ENCODE data around the gene LYSET.

Gene LYSET

GRCh38 chr14:93186466-93186865 is 1.3 kb downstream of the LYSET start:
- Mint-ChIP-seq H3K36me3 (ENCODE audit: low read depth) (peaks cover 25% of the 10 kb centered on the region), H3K4me3 (peak overlapping the region; percentile 58), H3K27me3 (ENCODE audit: low read depth) (no peaks in the 10 kb centered on the region), H3K4me1 (ENCODE audit: low read depth) (peaks cover 30% of the 10 kb centered on the region), H3K27ac (no peak overlapping the region), H3K9me3 (no peaks in the 10 kb centered on the region)
- DNase-seq (ENCODE audit: low spot score) = no peak

- no peak for DNase-seq (ENCODE audit: low spot score)
- no peak overlapping the region for H3K27ac Mint-ChIP-seq
- H3K9me3 Mint-ChIP-seq = no peaks in the 10 kb centered on the region
- peaks cover 21% of the 10 kb centered on the region for H3K36me3 Mint-ChIP-seq (ENCODE audit: low read depth)
- H3K27me3 Mint-ChIP-seq (ENCODE audit: low read depth) = no peaks in the 10 kb centered on the region
- H3K4me1 Mint-ChIP-seq (ENCODE audit: low read depth) = peaks cover 29% of the 10 kb centered on the region
- no peak overlapping the region for H3K4me3 Mint-ChIP-seq
Observed at GRCh38 chr14:93186956-93187355, 1.8 kb downstream of the LYSET start.

- Mint-ChIP-seq H3K36me3 (ENCODE audit: low read depth) (peaks cover 5% of the 10 kb centered on the region), H3K4me1 (ENCODE audit: low read depth) (no peaks in the 10 kb centered on the region), H3K9me3 (no peaks in the 10 kb centered on the region), H3K27me3 (ENCODE audit: low read depth) (no peaks in the 10 kb centered on the region), H3K4me3 (no peak overlapping the region), H3K27ac (no peak overlapping the region)
- DNase-seq (ENCODE audit: low spot score) = no peak
Observed at GRCh38 chr14:93195316-93195999, 10.3 kb downstream of the LYSET start.

GRCh38 chr14:93199031-93199430 is 13.9 kb downstream of the LYSET start:
- DNase-seq (ENCODE audit: low spot score) = no peak
- no peaks in the 10 kb centered on the region for H3K27me3 Mint-ChIP-seq (ENCODE audit: low read depth)
- no peaks in the 10 kb centered on the region for H3K9me3 Mint-ChIP-seq
- peaks cover 3% of the 10 kb centered on the region for H3K4me1 Mint-ChIP-seq (ENCODE audit: low read depth)
- H3K4me3 Mint-ChIP-seq = no peak overlapping the region
- no peak overlapping the region for H3K27ac Mint-ChIP-seq
- peaks cover 8% of the 10 kb centered on the region for H3K36me3 Mint-ChIP-seq (ENCODE audit: low read depth)

GRCh38 chr14:93200553-93200952 is 15.4 kb downstream of the LYSET start:
- no peak for DNase-seq (ENCODE audit: low spot score)
- Mint-ChIP-seq H3K4me1 (ENCODE audit: low read depth) (peaks cover 15% of the 10 kb centered on the region), H3K36me3 (ENCODE audit: low read depth) (peaks cover 15% of the 10 kb centered on the region), H3K27me3 (ENCODE audit: low read depth) (no peaks in the 10 kb centered on the region), H3K27ac (no peak overlapping the region), H3K4me3 (no peak overlapping the region), H3K9me3 (no peaks in the 10 kb centered on the region)

GRCh38 chr14:93201155-93201704 is 16.1 kb downstream of the LYSET start:
- H3K36me3 Mint-ChIP-seq (ENCODE audit: low read depth) = peaks cover 17% of the 10 kb centered on the region
- no peak overlapping the region for H3K27ac Mint-ChIP-seq
- no peak for DNase-seq (ENCODE audit: low spot score)
- H3K9me3 Mint-ChIP-seq = no peaks in the 10 kb centered on the region
- H3K4me3 Mint-ChIP-seq = no peak overlapping the region
- peaks cover 21% of the 10 kb centered on the region for H3K4me1 Mint-ChIP-seq (ENCODE audit: low read depth)
- no peaks in the 10 kb centered on the region for H3K27me3 Mint-ChIP-seq (ENCODE audit: low read depth)

- DNase-seq (ENCODE audit: low spot score) = peak; percentile 94
- no peaks in the 10 kb centered on the region for H3K9me3 Mint-ChIP-seq
- H3K27ac Mint-ChIP-seq = peak within 1 kb of the TSS; percentile 92
- H3K4me3 Mint-ChIP-seq = peak within 1 kb of the TSS; percentile 86
- peaks cover 21% of the 10 kb centered on the region for H3K36me3 Mint-ChIP-seq (ENCODE audit: low read depth)
- no peaks in the 10 kb centered on the region for H3K27me3 Mint-ChIP-seq (ENCODE audit: low read depth)
- H3K4me1 Mint-ChIP-seq (ENCODE audit: low read depth) = peaks cover 33% of the 10 kb centered on the region
Observed at GRCh38 chr14:93206793-93207467, 21.8 kb downstream of the LYSET start, which contains the start of the genes GON7 and UBR7. TSS of gene GON7 (minus strand) at chr14:93207065. CDS start at chr14:93207037, 28 bp downstream. TSS of gene UBR7 (plus strand) at chr14:93207256. CDS start at chr14:93207292, 36 bp downstream.

GRCh38 chr14:93207468-93208308 is 22.6 kb downstream of the LYSET start:
- H3K4me1 Mint-ChIP-seq (ENCODE audit: low read depth) = peaks cover 33% of the 10 kb centered on the region
- H3K9me3 Mint-ChIP-seq = no peaks in the 10 kb centered on the region
- DNase-seq (ENCODE audit: low spot score) = peak; percentile 24
- H3K4me3 Mint-ChIP-seq = peak overlapping the region; percentile 86
- H3K27me3 Mint-ChIP-seq (ENCODE audit: low read depth) = no peaks in the 10 kb centered on the region
- peaks cover 27% of the 10 kb centered on the region for H3K36me3 Mint-ChIP-seq (ENCODE audit: low read depth)
- H3K27ac Mint-ChIP-seq = peak overlapping the region; percentile 92

- H3K27ac Mint-ChIP-seq = no peak overlapping the region
- no peak for DNase-seq (ENCODE audit: low spot score)
- peaks cover 12% of the 10 kb centered on the region for H3K4me1 Mint-ChIP-seq (ENCODE audit: low read depth)
- H3K4me3 Mint-ChIP-seq = no peak overlapping the region
- peaks cover 33% of the 10 kb centered on the region for H3K36me3 Mint-ChIP-seq (ENCODE audit: low read depth)
- H3K27me3 Mint-ChIP-seq (ENCODE audit: low read depth) = no peaks in the 10 kb centered on the region
- no peaks in the 10 kb centered on the region for H3K9me3 Mint-ChIP-seq
Observed at GRCh38 chr14:93212432-93212831, 27.3 kb downstream of the LYSET start.

GRCh38 chr14:93214598-93214997 is 29.5 kb downstream of the LYSET start:
- H3K4me1 Mint-ChIP-seq (ENCODE audit: low read depth) = peaks cover 3% of the 10 kb centered on the region
- H3K36me3 Mint-ChIP-seq (ENCODE audit: low read depth) = peaks cover 37% of the 10 kb centered on the region
- DNase-seq (ENCODE audit: low spot score) = no peak
- H3K4me3 Mint-ChIP-seq = no peak overlapping the region
- no peaks in the 10 kb centered on the region for H3K9me3 Mint-ChIP-seq
- H3K27ac Mint-ChIP-seq = no peak overlapping the region
- no peaks in the 10 kb centered on the region for H3K27me3 Mint-ChIP-seq (ENCODE audit: low read depth)

- Mint-ChIP-seq H3K4me1 (ENCODE audit: low read depth) (peaks cover 2% of the 10 kb centered on the region), H3K9me3 (no peaks in the 10 kb centered on the region), H3K27ac (no peak overlapping the region), H3K4me3 (no peak overlapping the region), H3K36me3 (ENCODE audit: low read depth) (peaks cover 48% of the 10 kb centered on the region), H3K27me3 (ENCODE audit: low read depth) (no peaks in the 10 kb centered on the region)
- no peak for DNase-seq (ENCODE audit: low spot score)
Observed at GRCh38 chr14:93219103-93219726, 34.1 kb downstream of the LYSET start.

- no peaks in the 10 kb centered on the region for H3K9me3 Mint-ChIP-seq
- peaks cover 50% of the 10 kb centered on the region for H3K36me3 Mint-ChIP-seq (ENCODE audit: low read depth)
- H3K4me3 Mint-ChIP-seq = no peak overlapping the region
- H3K27ac Mint-ChIP-seq = no peak overlapping the region
- H3K27me3 Mint-ChIP-seq (ENCODE audit: low read depth) = no peaks in the 10 kb centered on the region
- DNase-seq (ENCODE audit: low spot score) = no peak
- peaks cover 2% of the 10 kb centered on the region for H3K4me1 Mint-ChIP-seq (ENCODE audit: low read depth)
Observed at GRCh38 chr14:93220509-93220908, 35.4 kb downstream of the LYSET start.

GRCh38 chr14:93223565-93223964 is 38.4 kb downstream of the LYSET start:
- H3K36me3 Mint-ChIP-seq (ENCODE audit: low read depth) = peaks cover 54% of the 10 kb centered on the region
- no peaks in the 10 kb centered on the region for H3K9me3 Mint-ChIP-seq
- no peaks in the 10 kb centered on the region for H3K27me3 Mint-ChIP-seq (ENCODE audit: low read depth)
- no peak overlapping the region for H3K27ac Mint-ChIP-seq
- no peak for DNase-seq (ENCODE audit: low spot score)
- no peak overlapping the region for H3K4me3 Mint-ChIP-seq
- peaks cover 2% of the 10 kb centered on the region for H3K4me1 Mint-ChIP-seq (ENCODE audit: low read depth)

All from T-helper 2 cell treated with Interferon-gamma antibody and Interleukin-4, amounts not matched to agents 5 μg/mL and 100 μg/mL, for 36 hours (primary cell).